OCI-LY1 (cell line): Measurements from ENCODE around the gene GRIN3B.

ENCODE experiments used
- H2AFZ ChIP-seq: fragments of 200-600 bp; sonication (generic), shearing (Covaris generic); 2 replicates; pipeline ENCODE4 v1.6.0; 2014; ENCODE audit warnings: antibody characterized with exemption, mild to moderate bottlenecking, low read length
- H3F3A ChIP-seq: fragments of 200-600 bp; sonication (generic), shearing (Covaris generic); 2 replicates; pipeline ENCODE4 v1.6.0; 2014; ENCODE audit warnings: mild to moderate bottlenecking, antibody characterized with exemption, low read length, moderate library complexity; ENCODE audit not compliant: insufficient read depth
- H3K27ac ChIP-seq: fragments of 200-600 bp; sonication (generic); 2 replicates; pipeline ENCODE4 v1.5.1; 2014; ENCODE audit warnings: low read length, mixed run types, mild to moderate bottlenecking, low read depth; ENCODE audit not compliant: poor library complexity, severe bottlenecking
- H3K27me3 ChIP-seq: fragments of 200-600 bp; sonication (generic); 2 replicates; pipeline ENCODE4 v1.6.0; 2014; ENCODE audit warnings: antibody characterized with exemption, mild to moderate bottlenecking, low read length, moderate library complexity; ENCODE audit not compliant: insufficient read depth
- H3K36me3 ChIP-seq: fragments of 200-600 bp; sonication (generic); 2 replicates; pipeline ENCODE4 v1.6.1; 2014; ENCODE audit warnings: mild to moderate bottlenecking, antibody characterized with exemption, low read length, moderate library complexity, mixed read lengths; ENCODE audit not compliant: insufficient read depth
- H3K4me1 ChIP-seq: fragments of 200-600 bp; sonication (generic); 2 replicates; pipeline ENCODE4 v1.5.1; 2014; ENCODE audit warnings: mild to moderate bottlenecking, low read length, moderate library complexity; ENCODE audit not compliant: insufficient read depth, severe bottlenecking
- H3K4me2 ChIP-seq: fragments of 200-600 bp; sonication (generic), shearing (Covaris generic); 2 replicates; pipeline ENCODE4 v1.6.1; 2014; ENCODE audit warnings: low read length
- H3K4me3 ChIP-seq: fragments of 200-600 bp; sonication (generic); 2 replicates; pipeline ENCODE4 v1.5.1; 2014; ENCODE audit warnings: low read length, low read depth, mild to moderate bottlenecking, mixed read lengths; ENCODE audit not compliant: poor library complexity, severe bottlenecking
- H3K79me2 ChIP-seq: fragments of 200-600 bp; shearing (Covaris generic); 2 replicates; pipeline ENCODE4 v1.6.1; 2016; ENCODE audit warnings: mixed run types, low read length, mixed read lengths; ENCODE audit not compliant: insufficient read depth
- H3K9ac ChIP-seq: fragments of 200-600 bp; sonication (generic), shearing (Covaris generic); 2 replicates; pipeline ENCODE4 v1.6.1; 2014; ENCODE audit warnings: mild to moderate bottlenecking, low read length, mixed read lengths
- H3K9me2 ChIP-seq: fragments of 200-600 bp; sonication (generic), shearing (Covaris generic); 2 replicates; pipeline ENCODE4 v1.6.1; 2014; ENCODE audit warnings: low read depth, mild to moderate bottlenecking, low read length, mixed read lengths
- H3K9me3 ChIP-seq: fragments of 200-600 bp; shearing (Covaris generic); 2 replicates; pipeline ENCODE4 v1.6.1; 2014; ENCODE audit warnings: low read length, mixed read lengths
- H4K20me1 ChIP-seq: fragments of 200-600 bp; sonication (generic), shearing (Covaris generic); 2 replicates; pipeline ENCODE4 v1.6.0; 2016; ENCODE audit warnings: mild to moderate bottlenecking, low read length; ENCODE audit not compliant: insufficient read depth
- EZH2 ChIP-seq: fragments of 200-600 bp; sonication (generic), shearing (Covaris generic); IDR thresholded peaks from 2 replicates; pipeline ENCODE4 v1.8.0; 2017; ENCODE audit warnings: borderline replicate concordance, mixed run types, mild to moderate bottlenecking, antibody characterized with exemption, low read length, moderate library complexity, mixed read lengths
- TF ChIP-seq, protein P1 (sequence below): fragments of 200-600 bp; sonication (generic), shearing (Covaris generic); IDR thresholded peaks from 2 replicates; pipeline ENCODE4 v1.5.1; 2017; ENCODE audit warnings: mild to moderate bottlenecking, antibody characterized with exemption, low read length, moderate library complexity, mixed read lengths

Gene GRIN3B

DNA sequence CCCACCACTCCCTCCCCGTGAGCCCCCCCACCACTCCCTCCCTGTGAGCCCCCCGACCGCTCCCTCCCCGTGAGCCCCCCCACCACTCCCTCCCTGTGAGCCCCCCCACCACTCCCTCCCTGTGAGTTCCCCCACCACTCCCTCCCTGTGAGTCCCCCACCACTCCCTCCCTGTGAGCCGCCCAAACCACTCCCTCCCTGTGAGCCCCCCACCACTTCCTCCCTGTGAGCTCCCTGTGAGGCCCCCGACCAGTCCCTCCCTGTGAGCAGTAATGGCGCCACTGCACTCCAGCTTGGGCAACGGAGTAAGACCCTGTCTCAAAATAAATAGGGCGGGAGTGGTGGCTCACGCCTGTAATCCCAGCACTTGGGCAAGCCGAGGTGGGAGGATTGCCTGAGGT, 49.6 kb downstream of the GRIN3B start:
- Histone ChIP-seq H2AFZ (no peak overlapping the region), H3K4me1 (peaks cover 25% of the 10 kb centered on the region), H3K27ac (no peak overlapping the region), H3K4me3 (no peak overlapping the region), H3K27me3 (no peaks in the 10 kb centered on the region), H3F3A (no peaks in the 10 kb centered on the region), H4K20me1 (no peaks in the 10 kb centered on the region), H3K9ac (no peak overlapping the region), H3K4me2 (no peak overlapping the region), H3K9me3 (no peaks in the 10 kb centered on the region), H3K9me2 (no peaks in the 10 kb centered on the region), H3K36me3 (peaks cover 26% of the 10 kb centered on the region; the same call in 1 of the 2 replicates), H3K79me2 (no peaks in the 10 kb centered on the region)
- no peak for TF ChIP-seq EZH2
- TF ChIP-seq, protein P1, sequence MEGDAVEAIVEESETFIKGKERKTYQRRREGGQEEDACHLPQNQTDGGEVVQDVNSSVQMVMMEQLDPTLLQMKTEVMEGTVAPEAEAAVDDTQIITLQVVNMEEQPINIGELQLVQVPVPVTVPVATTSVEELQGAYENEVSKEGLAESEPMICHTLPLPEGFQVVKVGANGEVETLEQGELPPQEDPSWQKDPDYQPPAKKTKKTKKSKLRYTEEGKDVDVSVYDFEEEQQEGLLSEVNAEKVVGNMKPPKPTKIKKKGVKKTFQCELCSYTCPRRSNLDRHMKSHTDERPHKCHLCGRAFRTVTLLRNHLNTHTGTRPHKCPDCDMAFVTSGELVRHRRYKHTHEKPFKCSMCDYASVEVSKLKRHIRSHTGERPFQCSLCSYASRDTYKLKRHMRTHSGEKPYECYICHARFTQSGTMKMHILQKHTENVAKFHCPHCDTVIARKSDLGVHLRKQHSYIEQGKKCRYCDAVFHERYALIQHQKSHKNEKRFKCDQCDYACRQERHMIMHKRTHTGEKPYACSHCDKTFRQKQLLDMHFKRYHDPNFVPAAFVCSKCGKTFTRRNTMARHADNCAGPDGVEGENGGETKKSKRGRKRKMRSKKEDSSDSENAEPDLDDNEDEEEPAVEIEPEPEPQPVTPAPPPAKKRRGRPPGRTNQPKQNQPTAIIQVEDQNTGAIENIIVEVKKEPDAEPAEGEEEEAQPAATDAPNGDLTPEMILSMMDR: no peak

DNA sequence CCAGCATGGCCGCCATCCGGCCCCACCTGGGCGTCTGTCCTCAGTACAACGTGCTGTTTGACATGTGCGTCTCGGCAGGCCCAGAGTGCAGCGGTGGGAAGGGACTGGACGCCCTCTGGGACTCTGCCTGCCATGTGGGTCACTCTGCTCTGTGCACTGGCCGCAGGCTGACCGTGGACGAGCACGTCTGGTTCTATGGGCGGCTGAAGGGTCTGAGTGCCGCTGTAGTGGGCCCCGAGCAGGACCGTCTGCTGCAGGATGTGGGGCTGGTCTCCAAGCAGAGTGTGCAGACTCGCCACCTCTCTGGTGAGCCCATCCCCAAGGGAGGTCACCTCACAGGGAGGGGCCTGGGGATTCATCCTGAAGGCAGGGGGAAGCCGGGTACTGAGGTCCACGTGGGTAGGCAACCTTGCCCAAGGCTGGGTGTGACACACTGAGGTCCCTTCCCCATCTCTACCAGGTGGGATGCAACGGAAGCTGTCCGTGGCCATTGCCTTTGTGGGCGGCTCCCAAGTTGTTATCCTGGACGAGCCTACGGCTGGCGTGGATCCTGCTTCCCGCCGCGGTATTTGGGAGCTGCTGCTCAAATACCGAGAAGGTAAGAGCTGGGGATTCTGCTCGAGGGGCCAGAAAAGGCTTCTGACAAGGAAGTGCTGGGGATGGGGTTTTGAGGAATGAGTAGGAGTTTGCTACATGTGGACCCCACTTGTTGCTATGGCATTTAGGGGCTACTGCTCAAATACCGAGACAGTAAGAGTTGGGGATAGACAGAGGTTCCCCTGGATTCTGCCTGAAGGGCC, 51.0 kb downstream of the GRIN3B start:
- no peak overlapping the region for H3K4me2 ChIP-seq
- H3K79me2 ChIP-seq: no peaks in the 10 kb centered on the region
- H4K20me1 ChIP-seq: no peaks in the 10 kb centered on the region
- H3K4me3 ChIP-seq: no peak overlapping the region
- H3K9me2 ChIP-seq: no peaks in the 10 kb centered on the region
- H3K9me3 ChIP-seq: no peaks in the 10 kb centered on the region
- no peaks in the 10 kb centered on the region for H3K27me3 ChIP-seq
- H3K36me3 ChIP-seq: peaks cover 26% of the 10 kb centered on the region; the same call in 1 of the 2 replicates
- H3K4me1 ChIP-seq: peaks cover 18% of the 10 kb centered on the region
- TF ChIP-seq, protein P1: no peak
- TF ChIP-seq EZH2: no peak
- no peak overlapping the region for H3K27ac ChIP-seq
- H3K9ac ChIP-seq: no peak overlapping the region
- no peak overlapping the region for H2AFZ ChIP-seq
- H3F3A ChIP-seq: no peaks in the 10 kb centered on the region

DNA sequence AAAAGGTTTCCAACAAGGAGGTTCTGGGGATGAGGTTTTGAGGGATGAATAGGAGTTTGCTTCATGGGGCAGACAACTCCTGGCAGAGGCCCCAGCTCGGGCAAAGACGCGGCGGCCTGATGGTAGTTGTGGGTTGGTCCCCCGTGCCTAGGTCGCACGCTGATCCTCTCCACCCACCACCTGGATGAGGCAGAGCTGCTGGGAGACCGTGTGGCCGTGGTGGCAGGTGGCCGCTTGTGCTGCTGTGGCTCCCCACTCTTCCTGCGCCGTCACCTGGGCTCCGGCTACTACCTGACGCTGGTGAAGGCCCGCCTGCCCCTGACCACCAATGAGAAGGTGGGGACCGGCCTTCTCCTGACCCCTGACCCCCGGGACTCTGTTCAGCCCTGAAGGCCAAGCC, 51.6 kb downstream of the GRIN3B start:
- Histone ChIP-seq H3K27ac (no peak overlapping the region), H3K9me3 (no peaks in the 10 kb centered on the region), H2AFZ (no peak overlapping the region), H3K4me3 (no peak overlapping the region), H3K79me2 (no peaks in the 10 kb centered on the region), H3K4me2 (no peak overlapping the region), H3F3A (no peaks in the 10 kb centered on the region), H4K20me1 (no peaks in the 10 kb centered on the region), H3K9me2 (no peaks in the 10 kb centered on the region), H3K36me3 (peaks cover 28% of the 10 kb centered on the region; the same call in 1 of the 2 replicates), H3K27me3 (no peaks in the 10 kb centered on the region), H3K9ac (no peak overlapping the region), H3K4me1 (peaks cover 12% of the 10 kb centered on the region)
- TF ChIP-seq, protein P1: no peak
- TF ChIP-seq EZH2: no peak
